HS-5 (cell line): Measurements from ENCODE around the gene LRRC3C.

Experiments used
- DNase-seq: peaks from one replicate; pipeline ENCODE4 v3.0.0-alpha.2; 2012; ENCODE audit warnings: low read depth

LRRC3C gene

GRCh38 chr17:39923836-39924690, 3.5 kb upstream of the LRRC3C start:
- no peak for DNase-seq

DNA sequence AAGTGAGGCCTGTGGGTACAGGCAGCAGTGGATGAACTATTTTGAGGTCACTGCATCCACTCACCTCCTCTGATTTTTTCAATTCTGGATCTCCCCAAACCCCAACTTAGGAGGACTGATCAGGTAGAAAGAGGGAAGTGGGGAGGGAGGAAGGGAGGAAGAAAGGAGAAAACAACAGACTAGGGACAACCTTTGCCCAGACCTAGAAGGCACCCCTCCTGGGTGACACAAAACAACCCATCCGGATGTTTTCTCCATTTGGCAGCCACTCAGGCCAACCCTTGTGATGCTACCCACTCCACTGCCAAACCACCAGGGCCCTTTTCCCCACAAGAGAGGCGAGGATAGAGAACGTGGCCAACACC, 2.9 kb upstream of the LRRC3C start:
- DNase-seq: no peak

DNA sequence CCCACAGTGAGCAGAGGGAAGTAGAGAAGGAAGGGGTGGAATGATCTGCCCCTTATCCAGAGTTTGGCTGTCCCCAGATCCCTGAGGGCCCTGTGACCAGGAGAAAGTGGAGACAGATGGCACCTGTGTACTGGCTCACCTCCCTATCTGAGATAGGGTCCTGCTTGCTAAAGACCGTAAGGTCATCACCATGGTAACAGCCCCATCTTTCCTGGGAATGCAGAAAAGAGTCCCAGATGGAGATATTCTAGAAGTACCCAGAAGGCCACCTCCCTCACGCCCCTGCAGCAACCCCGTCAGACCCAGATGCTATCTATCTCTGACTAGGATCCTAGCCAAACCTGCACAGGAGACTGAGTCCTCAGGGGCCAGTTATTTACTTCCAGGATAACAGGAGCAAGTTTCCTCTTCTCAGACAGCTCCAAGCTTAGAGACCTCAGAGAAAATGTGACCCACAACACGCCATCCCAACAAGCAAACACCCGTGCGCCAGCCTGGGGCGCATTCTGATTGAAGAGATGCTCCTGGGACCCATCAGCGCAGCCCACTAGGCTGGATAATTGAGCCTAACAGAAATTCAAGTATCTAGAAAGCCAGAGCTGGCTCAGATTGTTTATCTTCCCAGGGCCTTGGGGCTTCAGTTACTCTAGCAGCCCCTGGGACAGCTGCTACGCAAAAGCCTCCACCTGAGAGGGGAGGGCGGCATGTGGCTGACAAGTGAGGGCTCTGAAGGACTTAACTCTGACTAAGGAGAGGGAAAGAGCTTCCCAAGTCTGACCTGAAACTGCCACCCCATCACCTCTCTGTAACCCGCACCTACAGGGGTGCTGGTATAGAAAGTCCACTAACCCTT, 2.0 kb upstream of the LRRC3C start:
- DNase-seq: no peak

- no peak for DNase-seq
Measured at GRCh38 chr17:39926135-39926587, 1.4 kb upstream of the LRRC3C start.

- DNase-seq: no peak
Measured at GRCh38 chr17:39926588-39927100, 888 bp upstream of the LRRC3C start.

DNA sequence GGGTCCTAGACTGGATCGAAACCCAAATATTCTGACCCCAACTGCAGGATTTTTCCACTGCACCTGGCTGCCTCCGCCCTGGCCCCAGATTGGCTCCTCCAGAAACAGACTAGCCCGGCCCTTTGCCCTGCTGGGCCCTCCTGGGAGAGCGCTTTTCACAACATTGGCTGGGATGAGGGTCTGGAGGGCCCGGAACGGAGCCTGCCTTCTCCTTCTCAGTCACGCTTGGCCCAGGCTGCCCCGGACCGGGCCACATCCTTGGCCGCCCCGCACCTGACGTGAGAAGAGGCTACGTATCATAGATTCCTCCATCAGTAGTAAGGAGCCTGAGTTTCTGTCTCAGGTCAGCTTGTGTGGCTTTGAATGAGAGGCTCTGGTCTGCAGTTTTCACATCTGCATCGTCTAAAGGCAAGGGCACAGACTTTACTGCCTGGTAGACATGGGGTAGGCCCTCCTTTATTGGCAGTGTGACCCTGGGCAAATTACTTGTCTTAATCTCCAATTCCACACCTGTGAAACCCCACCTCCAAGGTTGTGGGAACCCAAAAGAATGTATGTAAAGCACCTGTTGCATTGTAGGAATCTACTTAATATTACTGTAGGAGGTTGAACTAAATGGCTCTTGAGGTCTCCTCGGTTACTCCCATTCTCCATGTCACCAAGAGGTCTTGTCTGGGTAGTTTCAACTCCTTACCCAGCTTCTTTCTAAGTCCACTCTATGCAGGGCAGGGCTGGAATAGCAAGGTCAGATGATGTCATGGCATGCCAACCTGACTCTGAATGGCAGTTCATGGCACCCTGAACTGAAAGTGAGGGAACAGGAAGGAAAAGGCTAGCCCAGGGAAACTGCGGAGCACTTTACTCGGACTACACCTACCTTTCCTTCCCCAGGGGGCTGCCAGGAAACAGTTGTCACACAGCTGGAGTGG, 661 bp downstream of the LRRC3C start:
- DNase-seq: no peak

DNA sequence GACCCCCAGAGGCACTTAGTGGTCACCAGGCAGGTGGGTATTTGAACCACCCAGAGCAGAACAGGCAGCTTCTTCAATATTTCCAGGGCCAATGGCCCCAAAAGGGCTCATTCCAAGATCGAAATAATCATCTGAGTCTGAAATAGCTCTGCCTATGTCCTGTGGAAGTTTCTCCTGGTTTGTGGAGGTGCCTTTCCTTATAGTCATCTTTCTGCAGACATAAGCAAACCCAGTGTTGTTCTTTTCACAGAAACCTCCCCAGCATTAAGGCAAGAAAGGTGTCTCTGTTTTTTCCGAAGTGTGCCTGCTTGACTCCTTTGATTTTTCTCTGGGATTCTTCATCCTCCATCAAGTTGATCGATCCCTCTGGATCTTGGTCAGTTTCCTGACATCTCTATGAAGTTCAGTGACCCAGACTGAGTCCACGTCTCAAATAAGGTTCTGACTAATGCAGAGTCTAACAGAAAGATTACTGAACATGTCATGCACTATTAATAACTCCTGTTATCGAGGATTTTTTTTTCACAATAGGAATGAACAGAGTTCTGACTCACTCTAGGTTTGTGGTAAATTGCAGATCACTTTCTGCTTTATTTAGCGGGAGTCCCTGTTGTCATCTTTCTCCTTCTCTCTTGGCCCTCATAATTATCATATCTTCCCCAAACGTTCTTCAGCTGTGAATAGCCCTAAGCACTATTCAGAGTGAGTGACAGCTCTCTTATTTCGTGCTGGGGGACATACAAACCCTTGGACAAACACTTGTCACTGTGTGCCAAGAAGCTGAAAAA, 1.5 kb downstream of the LRRC3C start:
- peak; percentile 91 for DNase-seq

DNA sequence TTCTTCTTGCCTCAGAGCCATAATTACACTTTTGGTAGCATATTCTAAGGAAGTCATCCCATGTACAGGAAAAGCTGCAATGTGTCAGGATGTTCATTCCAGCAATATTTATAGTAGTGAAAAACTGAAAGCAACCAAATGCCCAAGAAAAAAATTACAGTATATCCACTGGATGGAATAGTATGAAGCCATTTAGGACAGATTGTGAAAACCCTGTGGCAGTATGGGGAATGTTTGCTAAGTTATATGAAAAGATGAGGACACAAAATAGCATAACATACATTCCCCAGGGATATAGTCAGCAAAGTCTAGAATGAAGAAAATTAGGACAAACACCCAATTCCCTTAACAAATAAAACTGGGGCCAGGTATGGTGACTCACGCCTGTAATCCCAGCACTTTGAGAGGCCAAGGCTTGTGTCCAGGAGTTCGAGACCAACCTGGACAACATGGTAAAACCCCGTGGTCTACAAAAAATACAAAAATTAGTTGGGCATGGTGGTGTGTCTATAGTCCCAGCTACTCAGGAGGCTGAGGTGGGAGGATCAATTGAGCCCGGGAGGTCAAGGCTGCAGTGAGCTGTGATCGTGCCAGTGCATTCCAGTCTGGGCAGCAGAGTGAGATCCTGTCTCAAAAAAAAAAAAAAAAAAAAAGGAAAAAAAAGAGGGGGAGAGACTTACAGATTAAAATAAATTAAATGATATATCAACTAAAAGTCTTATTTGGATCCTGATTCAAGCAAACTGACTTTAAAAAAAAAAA, 2.3 kb downstream of the LRRC3C start:
- DNase-seq: peak; percentile 88

- DNase-seq: no peak
Measured at GRCh38 chr17:39933912-39934311, 6.4 kb downstream of the LRRC3C start.

GRCh38 chr17:39934324-39934723, 6.8 kb downstream of the LRRC3C start:
- DNase-seq: no peak

DNA sequence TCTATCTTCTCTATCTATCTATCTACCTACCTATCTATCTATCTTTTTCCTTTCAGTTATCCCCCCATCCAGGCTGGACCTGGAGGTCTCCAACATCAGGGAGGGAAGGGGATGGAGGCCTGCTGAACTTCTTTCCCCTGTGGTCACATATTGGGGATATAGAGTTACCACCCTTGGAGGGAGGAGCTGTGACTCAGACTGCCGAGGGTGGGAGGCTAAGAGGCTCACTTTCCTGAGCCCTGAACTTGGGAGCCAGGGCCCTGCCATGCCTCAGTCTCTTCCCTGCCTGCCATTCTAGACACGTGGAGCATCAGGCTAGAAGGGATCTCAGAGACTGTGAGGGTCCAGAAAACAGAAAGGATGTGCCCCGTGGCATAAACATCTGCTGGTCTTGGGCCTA, 8.4 kb downstream of the LRRC3C start:
- DNase-seq: no peak

DNA sequence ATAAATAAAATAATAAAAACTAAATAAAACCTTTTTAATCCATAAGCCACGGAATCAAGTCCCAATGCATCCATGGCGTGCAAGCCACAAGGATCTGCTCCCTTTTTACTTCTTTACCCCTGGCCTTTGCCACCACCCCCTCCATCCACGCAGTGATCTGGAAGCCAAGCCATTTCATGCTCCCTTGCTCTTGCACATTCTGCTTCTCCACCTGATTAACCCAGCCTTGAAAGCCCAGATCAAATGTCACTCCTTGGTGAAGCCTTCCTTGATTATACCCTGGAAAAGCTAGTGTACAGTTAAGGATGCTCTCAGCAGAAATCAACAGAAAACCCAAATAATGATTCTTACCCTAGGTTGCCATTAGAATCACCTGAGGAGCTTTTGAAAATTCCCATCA, 9.9 kb downstream of the LRRC3C start:
- no peak for DNase-seq

DNA sequence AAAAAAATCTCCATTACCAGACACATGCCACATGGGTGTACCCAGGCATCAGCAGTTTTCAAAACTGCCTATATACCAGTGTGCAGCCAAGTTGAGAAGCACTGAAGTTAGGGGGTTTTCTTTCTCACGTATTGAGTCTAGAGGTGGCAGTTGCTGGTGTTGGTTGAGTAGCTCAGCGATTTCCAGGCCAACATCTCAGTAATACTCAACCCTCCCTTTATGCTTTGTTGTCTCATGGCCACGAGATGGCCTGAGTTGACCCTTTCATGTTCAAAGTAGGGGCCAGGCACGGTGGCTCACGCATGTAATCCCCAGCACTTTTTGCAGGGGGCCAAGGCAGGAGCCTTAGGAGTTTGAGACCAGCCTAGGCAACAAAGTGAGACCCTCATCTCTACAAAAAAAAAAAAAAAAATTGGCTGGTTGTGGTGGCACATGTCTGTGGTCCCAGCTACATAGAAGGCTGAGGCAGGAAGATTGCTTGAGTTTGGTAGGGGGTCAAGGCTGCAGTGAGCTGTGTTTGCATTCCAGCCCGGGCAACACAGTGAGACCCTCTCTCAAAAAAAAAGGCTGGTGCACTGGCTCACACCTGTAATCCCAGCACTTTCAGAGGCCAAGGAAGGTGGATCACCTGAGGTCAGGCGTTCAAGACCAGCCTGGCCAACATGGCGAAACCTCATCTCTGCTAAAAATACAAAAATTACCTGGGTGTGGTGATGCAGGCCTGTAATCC, 10.8 kb downstream of the LRRC3C start:
- DNase-seq: no peak

- no peak for DNase-seq
Measured at GRCh38 chr17:39939106-39939505, 11.6 kb downstream of the LRRC3C start.

DNA sequence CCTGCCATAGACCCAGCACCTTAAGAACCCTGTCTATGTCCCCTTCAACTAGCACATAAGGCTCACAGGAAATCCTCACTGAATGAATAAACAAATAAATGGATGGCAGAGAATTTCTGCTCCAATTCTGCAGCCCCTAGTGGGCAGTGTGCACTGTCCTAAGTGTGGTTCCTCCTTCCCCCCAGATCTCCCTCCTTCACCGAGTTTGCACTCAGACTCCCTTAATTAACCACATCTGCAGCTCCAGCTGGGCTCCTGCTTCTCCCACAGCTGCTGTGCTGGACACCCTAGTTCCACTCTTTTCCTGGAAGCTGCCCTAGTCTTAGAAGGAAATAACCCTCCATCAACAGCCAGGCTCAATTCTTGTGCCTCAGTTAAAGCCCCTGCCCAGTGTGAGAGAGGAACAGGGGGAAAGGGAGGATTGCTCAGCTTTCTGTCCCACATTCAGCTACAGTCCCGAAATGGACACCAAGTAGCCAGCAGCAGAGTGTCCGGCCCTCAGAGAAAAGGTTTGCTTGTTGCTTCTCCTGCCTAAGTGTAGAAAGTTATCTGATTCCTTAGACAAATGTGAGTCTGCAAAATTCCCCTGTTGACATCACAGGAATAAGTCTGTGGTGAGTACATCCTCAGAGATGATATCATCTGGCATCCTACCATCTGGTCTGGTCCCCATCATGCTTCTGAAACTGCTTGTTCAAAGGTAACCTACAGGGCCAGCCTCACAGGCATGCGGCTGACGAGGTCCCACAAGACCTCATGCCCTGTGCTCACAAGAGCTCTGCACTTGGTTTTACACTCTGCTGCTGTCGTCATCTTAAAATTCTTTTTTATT, 12.3 kb downstream of the LRRC3C start:
- DNase-seq: peak; percentile 84

DNA sequence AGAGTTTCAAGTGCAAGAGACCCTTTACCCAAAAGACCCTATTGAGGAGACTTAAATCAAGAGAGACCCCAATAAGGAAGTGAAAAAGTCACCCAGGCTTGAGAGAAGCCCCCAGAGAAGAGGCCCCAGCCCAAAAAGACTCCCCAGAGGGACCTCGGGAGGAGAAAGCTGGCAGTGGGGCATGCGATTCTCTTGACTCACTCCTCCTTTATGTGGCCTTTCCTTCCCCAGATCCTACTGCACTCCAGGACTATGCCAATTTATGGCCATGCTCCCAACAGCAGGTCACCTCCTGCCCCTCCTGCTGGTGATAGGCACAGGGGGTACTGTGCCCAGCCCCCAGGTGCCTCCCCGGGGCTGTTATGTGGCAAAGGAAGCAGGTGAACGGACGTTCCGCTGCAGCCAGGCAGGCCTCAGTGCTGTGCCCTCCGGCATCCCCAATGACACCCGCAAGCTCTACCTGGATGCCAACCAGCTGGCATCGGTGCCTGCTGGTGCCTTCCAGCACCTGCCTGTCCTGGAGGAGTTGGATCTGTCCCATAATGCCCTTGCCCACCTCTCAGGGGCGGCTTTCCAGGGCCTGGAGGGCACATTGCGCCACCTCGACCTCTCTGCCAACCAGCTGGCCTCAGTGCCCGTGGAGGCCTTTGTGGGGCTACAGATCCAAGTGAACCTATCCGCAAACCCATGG, 16.3 kb downstream of the LRRC3C start:
- DNase-seq: no peak

DNA sequence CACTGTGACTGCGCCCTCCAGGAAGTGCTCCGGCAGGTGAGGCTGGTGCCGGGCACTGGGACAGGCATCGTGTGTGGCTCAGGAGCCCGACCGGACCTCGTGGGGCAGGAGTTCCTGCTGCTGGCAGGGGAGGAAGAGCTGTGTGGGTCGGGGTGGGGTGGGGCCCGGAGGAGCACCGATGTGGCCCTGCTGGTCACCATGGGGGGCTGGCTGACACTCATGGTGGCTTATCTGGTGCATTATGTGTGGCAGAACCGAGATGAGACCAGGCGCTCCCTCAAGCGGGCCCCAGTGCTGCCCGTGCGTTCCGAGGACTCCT, 16.8 kb downstream of the LRRC3C start:
- DNase-seq: no peak
